Activated T-cell treated with anti-CD3 and anti-CD28 coated beads for 4 hours (primary cell): ENCODE data around the gene TPSD1.
"Not testable (repeated sequence)": the region's sequence is repeated elsewhere in the genome, so short reads cannot be mapped to it uniquely, and the experiment has no call there.

Experiments
- DNase-seq: peaks from one replicate; pipeline ENCODE4 v3.0.0-alpha.2; 2020

TPSD1 gene

GRCh38 chr16:1255276-1256122 lies at the start of gene TPSD1:
TPSD1 (plus strand) TSS chr16:1256069; CDS start chr16:1256281, 212 bp downstream.
- not testable (repeated sequence) for DNase-seq

GRCh38 chr16:1206326-1206725 lies 49.5 kb upstream of the TPSD1 start:
- DNase-seq, result no peak

- no peak for DNase-seq
These were observed 49.1 kb upstream of the TPSD1 start for GRCh38 chr16:1206786-1207185.

- no peak for DNase-seq
These were observed 47.5 kb upstream of the TPSD1 start for GRCh38 chr16:1208239-1208830.

- no peak for DNase-seq
These were observed 46.8 kb upstream of the TPSD1 start for GRCh38 chr16:1209081-1209480.

- DNase-seq, result no peak
These were observed 45.4 kb upstream of the TPSD1 start for GRCh38 chr16:1210461-1210860.

GRCh38 chr16:1211451-1212268 lies 44.2 kb upstream of the TPSD1 start:
- DNase-seq, result no peak

- no peak for DNase-seq
These were observed 43.2 kb upstream of the TPSD1 start for GRCh38 chr16:1212616-1213194.

- DNase-seq, result no peak
These were observed 42.6 kb upstream of the TPSD1 start for GRCh38 chr16:1213231-1213630.

- no peak for DNase-seq
These were observed 42.0 kb upstream of the TPSD1 start for GRCh38 chr16:1213796-1214372.

GRCh38 chr16:1214719-1215118 lies 41.1 kb upstream of the TPSD1 start:
- no peak for DNase-seq

GRCh38 chr16:1215574-1216295 lies 40.1 kb upstream of the TPSD1 start:
- DNase-seq, result no peak

GRCh38 chr16:1216296-1216619 lies 39.6 kb upstream of the TPSD1 start:
- DNase-seq, result no peak

GRCh38 chr16:1216681-1217400 lies 39.0 kb upstream of the TPSD1 start:
- DNase-seq, result no peak

GRCh38 chr16:1217526-1217925 lies 38.3 kb upstream of the TPSD1 start:
- no peak for DNase-seq

- DNase-seq, result no peak
These were observed 37.6 kb upstream of the TPSD1 start for GRCh38 chr16:1218061-1218929.

- no peak for DNase-seq
These were observed 36.8 kb upstream of the TPSD1 start for GRCh38 chr16:1218930-1219611.

GRCh38 chr16:1220098-1220728 lies 35.7 kb upstream of the TPSD1 start:
- no peak for DNase-seq

- no peak for DNase-seq
These were observed 34.8 kb upstream of the TPSD1 start for GRCh38 chr16:1220841-1221627.
